Pancreas (tissue), 10 donors: Measurements from ENCODE around the gene NFIA. TPM values are rescaled to one million over a fixed set of nuclear protein-coding genes. Genes with fewer than 3 reads are reported as not detected.

Experiments used
- ATAC-seq, 4 donors: fragments of 200-7000 bp; cut with Tn5 transposase; one replicate each; pipeline versions ENCODE4 v1.8.0 to v1.9.1; 2020; ENCODE audit warnings: mild to moderate bottlenecking in 4 of 4, moderate library complexity in 4 of 4
- DNase-seq, 6 donors: peaks; one replicate each; pipeline ENCODE4 v3.0.0-alpha.2; 2020
- FAIRE-seq: peaks from 2 replicates; lab custom pipeline; 2012; peaks lifted over from hg19 to GRCh38; lab: Jason Lieb, UNC
- H3K27ac ChIP-seq, 4 donors: fragments of 200-600 bp; sonication (generic); 1 replicate in 3 of 4; 2 replicates in 1 of 4; pipeline versions ENCODE4 v1.5.0 to v1.8.0; 2020
- H3K27me3 ChIP-seq, 4 donors: fragments of 200-600 bp; one replicate each; pipeline ENCODE4 v1.8.0; 2021
- H3K36me3 ChIP-seq, 3 donors: fragments of 200-600 bp; sonication (generic) in 1 of 3; one replicate each; pipeline versions ENCODE4 v1.5.0 to v1.8.0; 2020 to 2021
- H3K4me1 ChIP-seq, 3 donors: fragments of 200-600 bp; one replicate each; pipeline ENCODE4 v1.8.0; 2021
- H3K4me3 ChIP-seq, 4 donors: fragments of 200-600 bp; sonication (generic) in 2 of 4; one replicate each; pipeline versions ENCODE4 v1.5.0 to v1.8.0; 2020 to 2021
- H3K9me3 ChIP-seq, 4 donors: fragments of 200-600 bp; one replicate each; pipeline ENCODE4 v1.8.0; 2021
- WGBS, 2 donors: extraction: QIAGEN DNeasy Blood & Tissue Kit; methylation state at CpG; one replicate each; pipeline ENCODE4 v1.1.7; 2013; 5-methylcytosine and 5-hydroxymethylcytosine counted together
- intact Hi-C, 3 donors: fragments of 100-400 bp; cut with DNase I; formaldehyde crosslinking; loops; one replicate each; pipeline versions ENCODE4 v1.11.1 to v1.14.2; 2022
- polyA plus RNA-seq, 2 donors: library from polyadenylated mRNA; stranded (reverse); fragments of 200-250 nt; gene quantifications; one replicate each; pipeline ENCODE4 v1.2.3, GENCODE V29; 2013
- total RNA-seq, 6 donors: library from RNA; stranded (reverse); fragmentation: NEBNext Ultra II Directional in 4 of 6; extraction: Animal tissue kit (Norgen Biotek cat#: 25700) in 4 of 6; gene quantifications; one replicate each; pipeline versions ENCODE4 v1.2.1 to v1.2.4, GENCODE V29; 2021 to 2023
- TF ChIP-seq, protein P1 (sequence below), 4 donors: fragments of 200-600 bp; sonication (generic) in 3 of 4; IDR thresholded peaks; one replicate each; pipeline versions ENCODE4 v1.5.0 to v1.8.0; 2021; ENCODE audit warnings: antibody characterized with exemption in 4 of 4
- donor health status: healthy with polysubstance abuse.
- donor health status: DM: no; HTN: no; CAD: no; lungs with moderate emphysema.
- donor health status: DM: no; HTN: no; CAD: no.
- donor health status: control.
- donor health status: control.
- donor health status: Bipolar disorder and iron deficiency.
- donor health status: DM: yes; HTN: yes; CAD: no.
- donor health status: DM: no; HTN: no; CAD: no.
- donor health status: DM: no; HTN: no; CAD: no.
- donor health status: DM: yes; HTN: yes; CAD: no.

The NFIA gene
- total and polyA plus RNA-seq, 8 donors, result 4.9 to 48.1 (median 30.2) TPM

DNA sequence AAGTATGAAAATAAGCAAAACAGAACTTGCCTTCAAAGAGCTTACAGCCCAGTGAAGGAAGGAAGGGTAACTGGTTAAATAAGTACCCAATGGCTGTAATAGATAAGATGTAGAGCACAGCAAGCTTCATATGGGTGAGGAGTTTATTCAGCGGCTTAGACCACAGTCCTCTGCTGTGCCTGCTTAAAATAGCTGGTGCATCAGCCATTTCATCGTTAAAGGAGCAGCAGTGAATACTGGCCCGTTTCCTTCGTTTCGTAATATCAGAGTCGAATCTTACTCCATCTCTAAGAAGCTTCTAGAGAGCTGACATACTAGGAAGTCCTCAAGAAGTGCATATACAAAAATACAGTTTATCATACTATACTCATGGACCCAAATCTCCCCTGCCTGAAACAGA is 286.5 kb downstream of the NFIA start:
- TF ChIP-seq, protein P1, sequence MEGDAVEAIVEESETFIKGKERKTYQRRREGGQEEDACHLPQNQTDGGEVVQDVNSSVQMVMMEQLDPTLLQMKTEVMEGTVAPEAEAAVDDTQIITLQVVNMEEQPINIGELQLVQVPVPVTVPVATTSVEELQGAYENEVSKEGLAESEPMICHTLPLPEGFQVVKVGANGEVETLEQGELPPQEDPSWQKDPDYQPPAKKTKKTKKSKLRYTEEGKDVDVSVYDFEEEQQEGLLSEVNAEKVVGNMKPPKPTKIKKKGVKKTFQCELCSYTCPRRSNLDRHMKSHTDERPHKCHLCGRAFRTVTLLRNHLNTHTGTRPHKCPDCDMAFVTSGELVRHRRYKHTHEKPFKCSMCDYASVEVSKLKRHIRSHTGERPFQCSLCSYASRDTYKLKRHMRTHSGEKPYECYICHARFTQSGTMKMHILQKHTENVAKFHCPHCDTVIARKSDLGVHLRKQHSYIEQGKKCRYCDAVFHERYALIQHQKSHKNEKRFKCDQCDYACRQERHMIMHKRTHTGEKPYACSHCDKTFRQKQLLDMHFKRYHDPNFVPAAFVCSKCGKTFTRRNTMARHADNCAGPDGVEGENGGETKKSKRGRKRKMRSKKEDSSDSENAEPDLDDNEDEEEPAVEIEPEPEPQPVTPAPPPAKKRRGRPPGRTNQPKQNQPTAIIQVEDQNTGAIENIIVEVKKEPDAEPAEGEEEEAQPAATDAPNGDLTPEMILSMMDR (IDR thresholded peaks at IDR 0.05), result no peak
- WGBS, 2 donors, result 95% methylated on average over 6 of the region's 6 CpGs
- ATAC-seq (no peak), DNase-seq (no peak), FAIRE-seq (no peak)
- Histone ChIP-seq H3K27ac (no peak overlapping the region), H3K36me3 (peaks cover 0 to 8% (median 0%) of the 10 kb centered on the region in 3 donors), H3K4me3 (no peak overlapping the region), H3K9me3 (no peaks in the 10 kb centered on the region), H3K27me3 (no peaks in the 10 kb centered on the region), H3K4me1 (no peaks in the 10 kb centered on the region)
- intact Hi-C loops, result no loop called here

DNA sequence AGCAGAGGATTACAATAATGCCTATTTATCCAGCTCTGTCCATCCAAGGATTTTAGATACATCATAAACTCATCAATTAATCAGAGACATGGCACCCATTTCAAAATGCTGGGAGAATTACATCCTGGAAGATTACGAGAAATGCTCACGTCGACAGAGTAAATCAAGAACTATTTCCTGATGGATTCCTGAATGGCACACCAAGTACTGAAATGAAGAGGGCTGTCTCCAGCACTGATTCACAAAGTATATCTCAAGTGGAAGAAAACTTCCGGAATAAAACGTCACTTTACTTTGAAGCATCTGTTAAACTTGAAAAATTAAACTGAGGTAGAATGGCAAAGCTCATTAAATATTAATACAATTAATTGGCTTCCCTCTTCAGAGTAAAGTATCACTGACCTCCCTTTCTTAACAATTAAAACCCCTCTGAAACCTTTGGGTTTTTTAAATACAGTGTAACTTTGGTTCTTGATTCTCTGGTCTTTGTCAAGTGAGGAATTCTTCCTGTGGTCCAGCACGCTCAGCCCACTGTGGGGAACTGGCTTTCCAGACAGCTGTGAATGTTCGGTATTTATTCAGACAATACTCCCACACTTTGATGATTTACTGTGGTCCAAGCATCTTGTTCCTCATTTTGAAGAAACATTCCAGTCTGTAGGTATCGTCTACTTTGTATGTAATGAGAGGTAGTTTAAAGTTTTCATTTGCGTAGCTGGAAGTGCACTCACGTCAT is 288.0 kb downstream of the NFIA start:
- no peak for ATAC-seq
- Histone ChIP-seq H3K27ac (no peak overlapping the region), H3K4me3 (no peak overlapping the region), H3K36me3 (peaks cover 0 to 8% (median 0%) of the 10 kb centered on the region in 3 donors), H3K9me3 (no peaks in the 10 kb centered on the region), H3K4me1 (no peaks in the 10 kb centered on the region), H3K27me3 (no peaks in the 10 kb centered on the region)
- intact Hi-C loops, result no loop called here
- TF ChIP-seq, protein P1 (IDR thresholded peaks at IDR 0.05), result no peak
- no peak for DNase-seq
- WGBS, 2 donors, result 93 to 96% methylated on average over 10 of the region's 10 CpGs
- FAIRE-seq, result no peak

DNA sequence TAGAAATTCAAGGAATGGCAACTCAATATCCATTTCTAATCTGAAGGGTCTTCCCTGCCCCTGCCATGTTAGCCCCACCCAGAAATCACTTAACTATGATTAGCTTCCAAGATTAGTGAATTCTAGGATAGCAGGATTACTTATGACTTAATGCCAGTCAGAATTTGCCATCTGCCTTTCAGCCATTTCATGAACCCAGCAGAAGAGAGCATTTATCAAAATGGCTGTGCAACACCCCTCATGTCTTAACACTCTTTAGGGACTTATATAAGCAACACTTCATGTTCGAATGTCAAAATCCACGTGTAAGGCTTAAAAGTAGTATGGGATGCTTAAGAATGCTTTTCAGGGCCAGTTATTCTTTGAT is 288.5 kb downstream of the NFIA start:
- peaks cover 0 to 8% (median 0%) of the 10 kb centered on the region in 3 donors for H3K36me3 ChIP-seq
- H3K4me3 ChIP-seq, result no peak overlapping the region
- FAIRE-seq, result no peak
- TF ChIP-seq, protein P1 (IDR thresholded peaks at IDR 0.05), result no peak
- intact Hi-C loops, result no loop called here
- H3K4me1 ChIP-seq, result no peaks in the 10 kb centered on the region
- no peaks in the 10 kb centered on the region for H3K27me3 ChIP-seq
- no peak for ATAC-seq
- 95 to 99% methylated on average over 2 of the region's 2 CpGs for WGBS, 2 donors
- no peak for DNase-seq
- H3K9me3 ChIP-seq, result no peaks in the 10 kb centered on the region
- H3K27ac ChIP-seq, result no peak overlapping the region

DNA sequence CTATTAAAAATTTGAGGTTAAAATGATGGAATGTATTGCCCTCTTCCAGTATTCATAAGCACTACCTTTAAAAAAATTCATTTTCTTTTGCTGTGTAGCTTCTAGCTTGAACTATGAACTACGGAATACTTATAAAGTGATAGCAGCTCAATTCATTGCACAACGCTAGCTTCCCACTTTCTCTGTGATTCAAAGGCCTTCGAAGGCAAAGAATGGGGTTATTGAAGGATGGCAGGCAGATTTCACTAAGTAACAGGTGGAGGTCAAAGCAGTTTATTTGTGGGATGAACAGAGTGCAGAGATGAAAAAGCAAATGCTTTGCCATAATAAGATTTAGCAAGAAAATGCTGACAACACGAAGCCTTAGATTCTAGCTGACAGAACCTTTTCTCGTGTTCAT is 290.6 kb downstream of the NFIA start:
- intact Hi-C loops, result no loop called here
- no peaks in the 10 kb centered on the region for H3K27me3 ChIP-seq
- peaks cover 0 to 8% (median 0%) of the 10 kb centered on the region in 3 donors for H3K36me3 ChIP-seq
- TF ChIP-seq, protein P1 (IDR thresholded peaks at IDR 0.05), result no peak
- DNase-seq (no peak), FAIRE-seq (no peak), ATAC-seq (no peak)
- no peaks in the 10 kb centered on the region for H3K9me3 ChIP-seq
- no peak overlapping the region for H3K4me3 ChIP-seq
- H3K4me1 ChIP-seq, result no peaks in the 10 kb centered on the region
- H3K27ac ChIP-seq, result no peak overlapping the region
- 94 to 95% methylated on average over 5 of the region's 5 CpGs for whole genome bisulfite sequencing, 2 donors

DNA sequence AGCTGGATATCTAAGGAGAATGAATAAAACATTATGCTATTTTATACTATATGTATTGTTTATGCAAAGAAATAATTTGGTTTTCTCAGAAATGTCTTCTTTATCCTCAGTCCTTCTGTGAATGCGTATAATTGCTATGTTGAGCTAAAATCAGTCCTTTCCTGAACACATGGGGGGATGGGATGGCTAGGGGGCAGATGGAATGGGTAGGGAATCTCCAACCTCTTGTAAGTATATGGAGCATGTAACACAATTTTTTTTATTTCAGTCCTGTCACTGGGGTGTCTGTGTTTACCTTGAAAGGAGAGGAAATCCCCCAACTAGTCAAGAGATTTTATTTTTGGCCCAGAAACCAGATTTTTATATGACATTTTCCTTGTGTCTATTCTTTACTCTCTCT is 291.8 kb downstream of the NFIA start:
- Histone ChIP-seq H3K27me3 (no peaks in the 10 kb centered on the region), H3K4me3 (no peak overlapping the region), H3K36me3 (peaks cover 0 to 8% (median 0%) of the 10 kb centered on the region in 3 donors), H3K27ac (no peak overlapping the region), H3K4me1 (no peaks in the 10 kb centered on the region), H3K9me3 (no peaks in the 10 kb centered on the region)
- DNase-seq, result no peak
- WGBS, 2 donors, result 95 to 99% methylated on average over 1 of the region's 1 CpG
- TF ChIP-seq, protein P1 (IDR thresholded peaks at IDR 0.05), result no peak
- intact Hi-C loops, result no loop called here
- FAIRE-seq, result no peak
- ATAC-seq, result no peak
